Upper lobe of left lung (tissue), 4 donors: ENCODE results near the gene BAIAP2L1.

Experiments used
- EP300 ChIP-seq, 4 donors: sonication (generic); formaldehyde crosslinking; IDR thresholded peaks; one replicate each; pipeline ENCODE4 v1.5.1; 2017; ENCODE audit warnings: antibody characterized with exemption in 4 of 4, control low read depth in 2 of 4
- POLR2A ChIP-seq, 4 donors: fragments of 450-650 bp; IDR thresholded peaks; one replicate each; pipeline ENCODE4 v1.5.1; 2016 to 2017; ENCODE audit warnings: antibody characterized with exemption in 4 of 4, mild to moderate bottlenecking in 2 of 4
- POLR2AphosphoS5 ChIP-seq, 2 donors: sonication (generic); formaldehyde crosslinking; IDR thresholded peaks; one replicate each; pipeline ENCODE4 v1.5.1; 2017; ENCODE audit warnings: antibody characterized with exemption in 2 of 2
- TF ChIP-seq, protein P1 (sequence below), 6 experiments: fragments of 450-650 bp in 4 of 6; fragments of 200-600 bp in 2 of 6; sonication (generic) in 2 of 6; IDR thresholded peaks; one replicate each; pipeline ENCODE4 v1.5.1; 2016 to 2019; ENCODE audit warnings: antibody characterized with exemption in 6 of 6

DNA sequence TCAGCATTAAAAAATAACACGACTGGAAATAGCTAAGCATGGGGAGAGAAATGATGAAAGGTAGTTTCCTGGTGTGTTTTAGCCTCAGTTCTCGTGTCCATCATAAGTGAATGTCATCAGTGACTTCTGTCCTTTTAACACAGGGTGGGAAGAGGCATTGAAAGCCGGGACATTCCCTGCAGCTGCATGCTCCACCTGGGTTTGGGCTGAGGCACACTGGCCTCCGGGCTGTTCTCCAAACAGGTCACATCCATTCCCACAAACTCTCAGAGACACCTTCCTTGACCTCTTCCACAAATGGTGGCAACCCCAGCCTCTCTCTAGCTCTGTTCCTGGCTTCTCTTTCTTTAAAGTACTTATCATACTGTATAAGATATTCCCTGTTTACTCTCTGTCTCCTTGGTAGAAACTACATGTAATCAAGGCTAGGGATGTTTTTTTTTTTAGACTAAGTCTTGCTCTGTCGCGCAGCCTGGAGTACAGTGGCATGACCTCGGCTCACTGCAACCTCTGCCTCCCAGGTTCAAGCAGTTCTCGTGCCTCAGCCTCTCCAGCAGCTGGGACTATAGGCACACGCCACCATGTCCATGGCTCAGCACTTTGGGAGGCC, 22.6 kb downstream of the BAIAP2L1 start:
- TF ChIP-seq, protein P1, sequence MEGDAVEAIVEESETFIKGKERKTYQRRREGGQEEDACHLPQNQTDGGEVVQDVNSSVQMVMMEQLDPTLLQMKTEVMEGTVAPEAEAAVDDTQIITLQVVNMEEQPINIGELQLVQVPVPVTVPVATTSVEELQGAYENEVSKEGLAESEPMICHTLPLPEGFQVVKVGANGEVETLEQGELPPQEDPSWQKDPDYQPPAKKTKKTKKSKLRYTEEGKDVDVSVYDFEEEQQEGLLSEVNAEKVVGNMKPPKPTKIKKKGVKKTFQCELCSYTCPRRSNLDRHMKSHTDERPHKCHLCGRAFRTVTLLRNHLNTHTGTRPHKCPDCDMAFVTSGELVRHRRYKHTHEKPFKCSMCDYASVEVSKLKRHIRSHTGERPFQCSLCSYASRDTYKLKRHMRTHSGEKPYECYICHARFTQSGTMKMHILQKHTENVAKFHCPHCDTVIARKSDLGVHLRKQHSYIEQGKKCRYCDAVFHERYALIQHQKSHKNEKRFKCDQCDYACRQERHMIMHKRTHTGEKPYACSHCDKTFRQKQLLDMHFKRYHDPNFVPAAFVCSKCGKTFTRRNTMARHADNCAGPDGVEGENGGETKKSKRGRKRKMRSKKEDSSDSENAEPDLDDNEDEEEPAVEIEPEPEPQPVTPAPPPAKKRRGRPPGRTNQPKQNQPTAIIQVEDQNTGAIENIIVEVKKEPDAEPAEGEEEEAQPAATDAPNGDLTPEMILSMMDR (IDR thresholded peaks at IDR 0.05), result no peak
- no peak for TF ChIP-seq POLR2AphosphoS5 (IDR thresholded peaks at IDR 0.05)
- TF ChIP-seq POLR2A (IDR thresholded peaks at IDR 0.05), result no peak
- TF ChIP-seq EP300 (IDR thresholded peaks at IDR 0.05), result no peak
